PFSK-1 (cell line): Measurements from ENCODE around the gene CEP97.

Experiments used
- POLR2AphosphoS5 ChIP-seq: IDR thresholded peaks from 2 replicates; pipeline ENCODE4 v1.6.1; 2012; ENCODE audit warnings: low read depth, mild to moderate bottlenecking, control low read depth, low read length, moderate library complexity
- REST ChIP-seq, 2 experiments: IDR thresholded peaks; 2 replicates each; pipeline versions ENCODE4 v1.6.1 to v1.8.0; 2011 to 2012; ENCODE audit warnings: low read depth in 2 of 2, low read length in 2 of 2, control low read depth in 1 of 2, inconsistent platforms in 1 of 2, mild to moderate bottlenecking in 1 of 2, moderate library complexity in 1 of 2; ENCODE audit not compliant: insufficient read depth in 1 of 2
- SIN3A ChIP-seq: IDR thresholded peaks from 2 replicates; pipeline ENCODE4 v1.6.1; 2012; ENCODE audit warnings: mild to moderate bottlenecking, low read length, moderate library complexity, borderline replicate concordance; ENCODE audit not compliant: insufficient read depth
- TAF1 ChIP-seq: IDR thresholded peaks from 2 replicates; pipeline ENCODE4 v1.6.1; 2012; ENCODE audit warnings: low read length, control low read depth, borderline replicate concordance; ENCODE audit not compliant: insufficient read depth

DNA sequence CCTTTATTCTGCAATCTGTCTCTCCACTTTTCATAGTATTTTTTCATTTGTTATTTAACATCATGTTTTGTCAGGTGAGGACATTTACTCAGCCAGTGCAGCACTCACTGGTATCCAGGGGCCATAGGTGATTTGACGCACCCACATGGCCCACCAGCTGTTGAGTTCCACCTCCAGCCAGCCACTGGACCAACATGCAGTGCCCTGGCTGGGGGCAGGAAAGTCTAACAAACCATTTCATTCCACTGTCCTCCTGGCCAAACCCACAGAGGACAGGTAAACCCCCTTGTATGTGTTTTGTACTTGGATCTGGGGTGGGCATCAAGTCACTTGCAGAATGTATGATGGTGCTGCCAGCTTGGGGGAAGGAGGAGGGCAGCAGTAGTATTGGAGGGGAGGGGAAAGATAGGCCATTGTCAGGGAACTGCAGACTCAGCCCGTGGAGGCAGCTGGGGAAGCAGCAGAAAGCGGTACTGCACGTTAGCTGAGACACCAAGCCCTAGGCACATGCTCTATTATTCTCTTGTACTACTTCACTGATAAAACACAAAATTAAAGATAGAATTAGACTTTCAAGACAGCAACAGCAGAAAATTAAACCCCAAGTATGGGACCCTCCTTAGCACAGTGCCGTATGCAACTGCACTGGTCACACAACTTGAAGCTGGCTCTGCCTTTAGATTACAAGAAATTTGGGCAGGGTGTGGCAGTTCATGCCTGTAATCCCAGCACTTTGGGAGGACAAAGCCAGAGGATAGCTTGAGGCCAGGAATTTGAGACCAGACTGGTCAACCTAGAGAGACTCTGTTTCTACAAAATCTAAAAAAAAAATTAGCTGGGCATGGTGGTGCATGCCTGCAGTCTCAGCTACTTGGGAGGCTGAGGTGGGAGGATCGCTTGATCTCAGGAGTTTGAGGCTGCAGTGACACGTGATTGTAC is 22.4 kb upstream of the CEP97 start:
- TF ChIP-seq POLR2AphosphoS5 (no peak), SIN3A (no peak), REST (IDR thresholded peaks at IDR 0.05; ENCODE audit: insufficient read depth in 1 of 2, low read depth in 2 of 2, low read length in 2 of 2) (no peak), TAF1 (no peak)
